Mucosa of descending colon (tissue), 3 donors: ENCODE data around the gene SH3RF3. TPM values are rescaled to one million over a fixed set of nuclear protein-coding genes. Genes with fewer than 3 reads are reported as not detected.
A peak's percentile ranks its signal among the peaks of the same experiment; 100 is the strongest.

Experiments
- ATAC-seq: fragments of 200-7000 bp; cut with Tn5 transposase; one replicate; pipeline ENCODE4 v1.9.1; 2020; ENCODE audit warnings: mild to moderate bottlenecking, moderate library complexity
- DNase-seq, 3 donors: peaks; one replicate each; pipeline ENCODE4 v3.0.0-alpha.2; 2020
- H3K36me3 ChIP-seq: fragments of 200-600 bp; one replicate; pipeline ENCODE4 v1.8.0; 2021; ENCODE audit warnings: low read depth, mild to moderate bottlenecking
- H3K4me1 ChIP-seq: fragments of 200-600 bp; one replicate; pipeline ENCODE4 v1.8.0; 2021; ENCODE audit warnings: low read depth, mild to moderate bottlenecking
- H3K4me3 ChIP-seq: fragments of 200-600 bp; one replicate; pipeline ENCODE4 v1.8.0; 2021; ENCODE audit warnings: mild to moderate bottlenecking
- H3K9me3 ChIP-seq: fragments of 200-600 bp; one replicate; pipeline ENCODE4 v1.8.0; 2021; ENCODE audit warnings: mild to moderate bottlenecking
- CTCF ChIP-seq: fragments of 200-600 bp; IDR thresholded peaks from one replicate; pipeline ENCODE4 v1.8.0; 2022; ENCODE audit warnings: antibody characterized with exemption, mild to moderate bottlenecking
- intact Hi-C, 2 donors: fragments of 100-400 bp; cut with DNase I in 1 of 2; cut with micrococcal nuclease in 1 of 2; formaldehyde crosslinking; loops; one replicate each; pipeline versions ENCODE4 v1.11.0 to v1.11.1; 2022; cut with DNase I, micrococcal nuclease
- total RNA-seq, 3 donors: library from RNA; stranded (reverse); fragmentation: NEBNext Ultra II Directional in 2 of 3; extraction: Animal tissue kit (Norgen Biotek cat#: 25700) in 2 of 3; gene quantifications; one replicate each; pipeline versions ENCODE4 v1.2.1 to v1.2.4, GENCODE V29; 2021 to 2023
- donor health status: DM: no; HTN: no; CAD: no; lungs with moderate emphysema.
- donor health status: DM: no; HTN: no; CAD: no.
- donor health status: DM: no; HTN: yes; CAD: no.

SH3RF3 gene
- total RNA-seq, 3 donors from 2014 or later: 1.9 to 3.7 (median 3.0) TPM

GRCh38 chr2:109234355-109234754 is 105.3 kb downstream of the SH3RF3 start:
- no peaks in the 10 kb centered on the region for H3K4me1 ChIP-seq
- H3K4me3 ChIP-seq: no peak overlapping the region
- H3K36me3 ChIP-seq: no peaks in the 10 kb centered on the region
- DNase-seq (no peak), ATAC-seq (no peak)
- no peaks in the 10 kb centered on the region for H3K9me3 ChIP-seq
- intact Hi-C loops: no loop called here
- TF ChIP-seq CTCF: no peak

GRCh38 chr2:109236147-109236546 is 107.1 kb downstream of the SH3RF3 start:
- DNase-seq: no peak
- no peak for ATAC-seq
- intact Hi-C loops: no loop called here
- Histone ChIP-seq H3K4me1 (no peaks in the 10 kb centered on the region), H3K36me3 (no peaks in the 10 kb centered on the region), H3K9me3 (no peaks in the 10 kb centered on the region), H3K4me3 (no peak overlapping the region)
- TF ChIP-seq CTCF: no peak

GRCh38 chr2:109237792-109238191 is 108.8 kb downstream of the SH3RF3 start:
- intact Hi-C loops: no loop called here
- DNase-seq: no peak

GRCh38 chr2:109238580-109238979 is 109.6 kb downstream of the SH3RF3 start:
- intact Hi-C loops: no loop called here
- no peak overlapping the region for H3K4me3 ChIP-seq

More at GRCh38 chr2:109237792-109238191, 108.8 kb downstream of the SH3RF3 start:
- Histone ChIP-seq H3K4me3 (no peak overlapping the region), H3K4me1 (peaks cover 4% of the 10 kb centered on the region), H3K9me3 (no peaks in the 10 kb centered on the region), H3K36me3 (no peaks in the 10 kb centered on the region)
- ATAC-seq: no peak
- TF ChIP-seq CTCF: no peak

GRCh38 chr2:109239720-109240119 is 110.7 kb downstream of the SH3RF3 start:
- Histone ChIP-seq H3K9me3 (no peaks in the 10 kb centered on the region), H3K36me3 (no peaks in the 10 kb centered on the region), H3K4me1 (peaks cover 4% of the 10 kb centered on the region), H3K4me3 (no peak overlapping the region)
- intact Hi-C loops: no loop called here
- ATAC-seq: no peak
- no peak for TF ChIP-seq CTCF
- no peak for DNase-seq

More at GRCh38 chr2:109238580-109238979, 109.6 kb downstream of the SH3RF3 start:
- DNase-seq (peak in 2 of 3 donors; percentile 37 to 81), ATAC-seq (peak; percentile 78)
- Histone ChIP-seq H3K4me1 (peaks cover 4% of the 10 kb centered on the region), H3K9me3 (no peaks in the 10 kb centered on the region), H3K36me3 (no peaks in the 10 kb centered on the region)
- no peak for TF ChIP-seq CTCF

GRCh38 chr2:109242210-109242653 is 113.2 kb downstream of the SH3RF3 start:
- no peak for ATAC-seq
- no peaks in the 10 kb centered on the region for H3K9me3 ChIP-seq
- H3K4me3 ChIP-seq: no peak overlapping the region
- intact Hi-C loops: no loop called here
- DNase-seq: no peak
- H3K36me3 ChIP-seq: no peaks in the 10 kb centered on the region
- no peak for TF ChIP-seq CTCF
- peaks cover 6% of the 10 kb centered on the region for H3K4me1 ChIP-seq
